HG03060 (cell line): ENCODE results near the gene TMOD4.
A peak's percentile ranks its signal among the peaks of the same experiment; 100 is the strongest.
"Not testable (repeated sequence)": the region's sequence is repeated elsewhere in the genome, so short reads cannot be mapped to it uniquely, and the experiment has no call there.

Experiments
- ATAC-seq: cut with Tn5 transposase; IDR thresholded peaks from one replicate; pipeline ENCODE4 v1.9.1; 2021; ENCODE audit warnings: low read depth, moderate number of reproducible peaks; ENCODE audit not compliant: unreplicated experiment

Gene TMOD4

DNA sequence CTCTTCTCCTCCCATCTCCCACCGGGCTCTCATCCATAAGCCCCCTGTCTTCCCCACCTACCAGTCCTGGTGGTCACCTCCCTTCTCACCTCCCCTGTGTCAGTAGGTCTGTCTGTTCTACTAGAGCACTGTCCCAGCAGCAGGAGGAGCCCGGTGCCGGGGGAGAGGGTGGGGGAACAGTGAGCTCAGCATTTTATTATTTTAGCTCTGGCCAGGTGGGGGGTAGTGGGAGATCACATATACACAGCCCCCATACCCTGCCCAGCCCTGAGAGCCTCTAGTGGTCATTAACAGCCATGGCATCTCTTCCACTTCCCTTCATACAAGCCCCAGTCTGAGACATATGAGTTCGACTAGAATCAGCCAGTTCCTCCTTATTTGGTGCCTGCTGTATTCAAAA lies at the start of gene TMOD4:
Gene TMOD4 (minus strand): TSS at position 119 of the 400 bp plus-strand sequence. CDS start 1,106 bp downstream, outside the sequence.
- ATAC-seq = no peak

- ATAC-seq = no peak
Measured at GRCh38 chr1:151222130-151222529, 46.3 kb upstream of the TMOD4 start.

DNA sequence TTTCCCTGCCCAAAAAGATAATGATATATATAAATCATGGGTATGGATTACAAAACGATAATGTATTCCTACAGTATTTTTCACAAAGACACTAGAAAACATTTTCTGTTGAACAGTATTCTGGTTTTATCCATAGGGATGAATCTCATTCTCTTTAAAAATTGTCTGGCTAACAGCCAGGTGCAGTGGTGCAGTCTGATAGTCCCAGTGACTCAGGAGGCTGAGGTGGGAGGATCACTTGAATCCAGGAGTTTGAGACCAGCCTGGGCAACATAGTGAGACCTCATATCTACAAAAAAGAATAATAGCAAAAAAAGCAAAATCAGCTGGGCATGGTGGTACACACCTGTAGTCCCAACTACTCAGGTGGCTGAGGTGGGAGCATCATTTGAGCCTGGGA lies 45.8 kb upstream of the TMOD4 start:
- ATAC-seq = no peak

DNA sequence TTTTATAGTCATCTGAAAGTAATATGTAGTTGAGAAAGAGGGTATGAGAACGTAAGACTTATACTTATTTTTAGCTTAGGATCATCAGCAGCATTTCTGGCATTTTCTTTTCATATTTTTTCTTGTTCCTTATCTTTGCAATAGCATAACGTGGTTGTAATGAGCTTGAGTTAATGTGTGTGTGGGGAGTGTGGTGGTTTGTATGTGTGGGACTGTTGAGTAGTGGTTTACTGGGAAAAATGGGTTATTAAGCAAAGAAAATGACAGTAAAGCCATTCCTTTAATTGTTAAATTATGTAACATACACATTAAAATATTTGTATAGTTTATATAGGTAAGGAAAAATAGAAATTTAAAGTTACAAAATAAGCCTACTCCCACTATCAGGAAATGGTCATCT lies 37.8 kb upstream of the TMOD4 start:
- ATAC-seq = no peak

- no peak for ATAC-seq
Measured at GRCh38 chr1:151211972-151212705, 36.4 kb upstream of the TMOD4 start.

DNA sequence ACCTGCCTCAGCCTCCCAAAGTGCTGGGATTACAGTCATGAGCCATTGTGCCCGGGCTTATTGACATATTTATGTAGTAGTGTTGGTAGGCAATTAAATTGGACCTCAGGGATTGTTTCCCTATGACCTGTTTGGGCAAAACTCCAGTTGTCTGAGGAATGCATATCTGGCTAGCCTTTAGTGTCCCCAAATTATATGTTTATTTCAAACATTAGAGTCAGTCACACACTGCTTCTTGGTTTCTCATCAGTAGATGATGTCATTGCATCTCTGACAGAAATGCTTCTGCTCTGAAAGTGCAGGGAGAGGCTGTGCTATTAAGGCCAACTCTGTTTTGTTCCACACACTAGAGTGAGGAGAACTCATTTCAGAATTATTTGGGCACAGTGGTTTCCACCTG lies 35.0 kb upstream of the TMOD4 start:
- no peak for ATAC-seq

DNA sequence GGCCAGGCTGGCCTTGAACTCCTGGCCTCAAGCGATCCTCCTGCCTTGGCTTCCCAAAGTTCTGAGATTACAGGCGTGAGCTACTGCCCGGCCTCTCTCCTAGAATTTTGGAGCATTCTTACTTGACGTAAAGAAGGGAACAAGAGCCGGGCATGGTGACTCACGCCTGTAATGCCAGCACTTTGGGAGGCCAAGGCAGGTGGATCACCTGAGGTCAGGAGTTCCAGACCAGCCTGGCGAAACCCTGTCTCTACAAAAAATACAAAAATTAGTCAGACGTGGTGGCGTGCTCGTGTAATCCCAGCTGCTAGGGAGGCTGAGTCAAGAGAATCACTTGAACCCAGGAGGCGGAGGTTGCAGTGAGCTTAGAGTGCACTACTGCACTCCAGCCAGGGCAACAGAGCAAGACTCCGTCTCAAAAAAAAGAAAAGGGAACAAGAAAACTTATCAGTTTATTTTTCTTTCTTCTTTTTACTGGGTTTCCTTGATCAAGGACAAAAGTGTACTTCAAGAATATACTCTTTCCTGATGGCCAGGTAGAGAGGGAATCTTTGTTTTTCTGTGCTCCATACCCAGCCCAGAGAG lies 29.7 kb upstream of the TMOD4 start:
- ATAC-seq = not testable (repeated sequence)

- ATAC-seq = no peak
Measured at GRCh38 chr1:151199873-151200581, 24.2 kb upstream of the TMOD4 start.

- peak; percentile 87 for ATAC-seq
Measured at GRCh38 chr1:151198254-151199127, 22.7 kb upstream of the TMOD4 start, which contains the start of gene PIP5K1A. PIP5K1A (plus strand) TSS chr1:151198552; CDS start chr1:151198997, 445 bp downstream.

DNA sequence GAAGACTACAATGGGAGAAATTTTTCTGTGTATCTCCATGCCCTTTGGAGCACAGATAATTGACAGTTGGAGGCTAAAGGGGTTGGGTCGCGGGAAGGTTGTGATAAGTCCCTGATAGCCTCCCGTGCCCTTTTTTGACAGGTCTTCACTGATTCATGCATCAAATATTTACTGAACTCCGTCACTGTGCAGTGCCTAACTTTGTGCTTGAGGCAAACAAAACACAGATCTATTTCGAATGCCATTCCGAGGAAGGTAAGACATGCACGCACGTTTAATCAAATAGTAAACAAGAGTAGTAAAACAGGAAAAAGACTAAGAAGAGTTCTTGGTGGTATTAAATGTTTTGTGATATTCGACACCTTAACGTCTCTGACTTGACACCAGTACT lies 22.1 kb upstream of the TMOD4 start:
- no peak for ATAC-seq

GRCh38 chr1:151196292-151196800 lies 20.6 kb upstream of the TMOD4 start:
- no peak for ATAC-seq

GRCh38 chr1:151194894-151195594 lies 19.3 kb upstream of the TMOD4 start:
- ATAC-seq = not testable (repeated sequence)

- no peak for ATAC-seq
Measured at GRCh38 chr1:151193856-151194255, 18.1 kb upstream of the TMOD4 start.

GRCh38 chr1:151193304-151193703 lies 17.5 kb upstream of the TMOD4 start:
- ATAC-seq = no peak

DNA sequence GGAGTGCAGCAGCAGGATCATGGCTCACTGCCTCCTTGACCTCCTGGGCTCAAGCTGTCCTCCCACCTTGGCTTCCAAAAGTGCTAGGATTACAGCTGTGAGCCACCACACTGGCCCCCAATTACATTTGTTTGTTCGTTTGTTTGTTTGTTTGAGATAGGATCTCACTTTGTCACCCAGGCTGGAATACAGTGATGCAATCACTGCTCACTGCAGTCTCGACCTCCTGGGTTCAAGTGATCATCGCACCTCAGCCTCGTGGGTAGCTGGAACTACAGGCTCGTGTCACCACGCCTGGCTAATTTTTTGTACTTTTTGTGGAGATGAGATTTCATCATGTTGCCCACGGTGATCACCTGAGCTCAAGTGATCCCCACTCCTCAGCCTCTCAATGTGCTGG lies 16.3 kb upstream of the TMOD4 start:
- no peak for ATAC-seq

- ATAC-seq = peak; percentile 80
Measured at GRCh38 chr1:151189637-151190445, 14.1 kb upstream of the TMOD4 start, which contains the start of gene VPS72. VPS72 (minus strand) TSS chr1:151190197; CDS start chr1:151190121, 76 bp downstream.

- not testable (repeated sequence) for ATAC-seq
Measured at GRCh38 chr1:151188667-151189066, 12.9 kb upstream of the TMOD4 start.

GRCh38 chr1:151187205-151187604 lies 11.4 kb upstream of the TMOD4 start:
- ATAC-seq = no peak

GRCh38 chr1:151184211-151184610 lies 8.4 kb upstream of the TMOD4 start:
- no peak for ATAC-seq
